Measurements from ENCODE around the gene BMP8B.
"Not testable (repeated sequence)": the region's sequence is repeated elsewhere in the genome, so short reads cannot be mapped to it uniquely, and the experiment has no call there.

Gene BMP8B

DNA sequence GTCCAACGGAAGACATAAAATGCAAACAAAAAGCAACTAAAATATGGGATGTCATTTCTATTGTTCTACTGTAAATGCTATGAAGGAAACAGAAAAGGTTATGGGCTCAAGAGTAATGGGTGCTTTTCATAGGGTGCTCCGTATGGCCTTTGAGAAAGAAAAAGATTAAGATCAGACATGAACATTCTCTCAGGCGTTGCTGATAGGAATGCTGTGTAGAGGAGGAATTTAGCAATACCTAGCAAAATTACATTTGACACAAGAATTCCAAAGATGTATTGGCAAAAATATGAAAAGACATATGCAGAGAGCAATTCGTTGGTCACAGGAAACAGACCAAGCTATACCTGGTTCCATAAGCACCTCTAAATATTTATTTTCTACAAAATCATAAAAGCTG, 11.8 kb downstream of the BMP8B start:
- no peak for DNase-seq

DNA sequence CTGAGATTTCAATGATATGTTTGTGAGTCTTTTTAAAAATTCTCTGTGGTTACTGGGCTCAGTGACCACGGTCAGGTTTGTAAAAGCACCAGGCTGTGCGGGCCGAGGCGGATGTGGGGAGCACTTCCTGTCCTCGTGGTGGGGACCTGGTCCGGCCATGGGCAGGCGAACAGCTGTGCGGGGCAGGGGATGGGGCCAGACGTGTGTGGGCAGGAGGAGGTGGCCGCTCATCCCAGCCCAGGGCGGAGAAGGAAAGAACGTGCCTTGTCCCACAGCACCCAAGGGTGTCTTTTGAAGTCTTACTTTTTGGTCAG, 12.3 kb downstream of the BMP8B start:
- peak; percentile 65 for DNase-seq

DNA sequence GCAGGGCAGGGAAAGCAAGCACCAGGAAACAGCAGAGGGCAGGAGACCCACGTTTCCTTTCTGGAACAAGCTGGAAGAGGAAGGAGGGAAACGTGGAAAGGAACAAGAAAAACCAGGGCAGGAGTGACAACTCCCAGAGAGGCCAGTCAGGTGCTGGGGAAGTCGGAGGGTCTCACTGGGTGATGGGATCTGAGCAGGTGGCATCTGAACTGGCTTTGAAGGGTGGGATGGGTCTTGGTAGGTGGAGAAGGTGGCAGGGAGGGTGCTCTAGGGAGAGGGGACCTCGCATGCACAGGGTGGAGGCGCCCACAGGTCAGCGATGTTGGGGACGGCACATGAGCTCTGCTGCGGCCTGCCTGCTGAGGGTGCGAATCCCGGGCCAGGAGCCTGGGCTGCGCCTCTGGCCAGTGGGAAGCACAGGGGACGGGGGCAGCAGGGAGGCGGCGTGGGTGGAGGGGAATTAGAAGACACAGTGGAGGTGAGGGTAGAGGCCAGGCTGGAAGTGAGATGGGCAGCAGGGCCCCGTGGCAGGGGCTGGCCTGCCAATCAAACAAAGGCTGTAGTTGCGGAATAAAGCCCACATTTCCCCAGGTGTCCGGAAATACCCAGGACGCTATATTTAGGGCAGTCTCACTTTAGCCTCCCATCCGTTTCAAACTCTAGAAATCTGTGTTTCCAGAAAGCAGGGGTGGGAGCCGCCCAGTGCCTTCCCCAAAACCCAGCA, 12.8 kb downstream of the BMP8B start:
- not testable (repeated sequence) for DNase-seq

DNA sequence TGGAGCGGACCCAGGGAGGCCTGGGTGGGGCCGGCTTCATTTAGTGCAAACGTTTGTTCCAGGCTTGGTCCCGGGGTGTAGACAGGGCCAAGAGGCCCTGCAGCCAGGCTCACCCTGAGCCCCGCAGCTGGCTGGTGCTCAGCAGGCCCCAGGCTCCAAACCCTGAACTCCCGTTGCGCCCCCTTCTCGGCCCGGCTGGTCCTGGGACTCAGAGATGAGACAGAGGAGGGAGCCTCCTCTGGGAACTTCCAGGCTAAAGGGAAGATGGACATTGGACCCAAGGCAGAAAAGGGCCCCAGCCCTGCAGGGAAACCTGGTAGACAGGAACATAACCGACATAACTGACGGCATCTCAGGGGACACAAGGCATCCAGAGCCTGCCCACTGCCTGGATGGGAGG, 13.5 kb downstream of the BMP8B start:
- not testable (repeated sequence) for DNase-seq

DNA sequence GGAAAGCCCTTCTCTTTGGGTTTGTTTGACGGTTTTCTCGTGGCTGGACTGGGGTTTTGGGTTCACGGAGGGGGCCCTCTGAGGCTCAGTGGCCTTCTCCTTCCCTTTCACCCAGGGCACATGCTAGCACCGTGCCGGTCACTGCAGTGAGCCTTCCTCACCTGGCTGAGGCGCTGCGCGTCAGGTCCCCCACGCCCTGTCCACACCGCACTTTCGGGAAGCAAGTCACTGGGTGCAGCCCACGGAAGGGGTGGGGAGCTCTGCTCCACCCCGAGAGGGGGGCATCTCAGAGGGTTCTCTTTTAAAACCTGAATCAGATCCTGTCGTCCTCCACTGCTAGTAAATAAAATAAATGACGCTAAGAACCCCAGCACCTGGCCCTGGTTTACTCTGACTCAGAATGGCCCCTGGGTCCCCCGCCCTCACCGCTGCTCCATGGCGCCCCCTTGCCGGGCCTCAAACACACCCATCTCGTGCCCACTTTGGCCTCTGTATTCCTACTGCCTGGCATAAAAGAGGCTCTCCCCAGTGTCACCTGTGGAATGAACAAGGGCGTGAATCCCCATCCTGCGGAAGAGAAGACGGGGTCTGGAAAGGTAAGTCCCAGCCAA, 15.2 kb downstream of the BMP8B start:
- DNase-seq, result not testable (repeated sequence)

DNA sequence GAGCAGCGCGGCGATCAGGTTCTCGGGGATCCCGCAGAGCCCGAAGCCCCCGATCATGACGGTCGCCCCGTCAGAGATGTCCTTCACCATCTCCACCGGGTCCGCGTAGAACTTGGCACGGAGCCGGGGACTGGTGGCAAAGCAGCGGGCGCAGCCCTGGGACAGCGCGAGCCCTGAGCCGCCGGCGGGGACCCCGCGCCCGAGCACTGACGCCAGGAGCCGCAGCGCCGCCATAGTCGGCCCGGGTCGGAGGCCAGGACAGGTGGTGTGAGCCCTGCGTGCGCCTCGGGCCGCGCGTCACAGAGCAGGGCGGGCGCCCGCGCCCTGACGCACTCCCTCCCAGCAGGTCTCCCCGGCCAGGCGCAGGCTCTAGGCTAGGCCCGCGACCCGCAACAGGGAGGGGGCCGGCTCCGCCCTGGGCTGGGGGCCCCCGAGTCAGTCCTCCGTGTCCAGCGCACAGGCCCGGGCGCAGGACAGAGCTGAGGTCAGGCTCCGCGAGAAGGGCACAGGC, 17.6 kb downstream of the BMP8B start, which contains the start of gene OXCT2:
TSS of gene OXCT2 (minus strand) at position 327 of the 511 bp plus-strand sequence. CDS start at position 234, 93 bp downstream.
- DNase-seq, result not testable (repeated sequence)

DNA sequence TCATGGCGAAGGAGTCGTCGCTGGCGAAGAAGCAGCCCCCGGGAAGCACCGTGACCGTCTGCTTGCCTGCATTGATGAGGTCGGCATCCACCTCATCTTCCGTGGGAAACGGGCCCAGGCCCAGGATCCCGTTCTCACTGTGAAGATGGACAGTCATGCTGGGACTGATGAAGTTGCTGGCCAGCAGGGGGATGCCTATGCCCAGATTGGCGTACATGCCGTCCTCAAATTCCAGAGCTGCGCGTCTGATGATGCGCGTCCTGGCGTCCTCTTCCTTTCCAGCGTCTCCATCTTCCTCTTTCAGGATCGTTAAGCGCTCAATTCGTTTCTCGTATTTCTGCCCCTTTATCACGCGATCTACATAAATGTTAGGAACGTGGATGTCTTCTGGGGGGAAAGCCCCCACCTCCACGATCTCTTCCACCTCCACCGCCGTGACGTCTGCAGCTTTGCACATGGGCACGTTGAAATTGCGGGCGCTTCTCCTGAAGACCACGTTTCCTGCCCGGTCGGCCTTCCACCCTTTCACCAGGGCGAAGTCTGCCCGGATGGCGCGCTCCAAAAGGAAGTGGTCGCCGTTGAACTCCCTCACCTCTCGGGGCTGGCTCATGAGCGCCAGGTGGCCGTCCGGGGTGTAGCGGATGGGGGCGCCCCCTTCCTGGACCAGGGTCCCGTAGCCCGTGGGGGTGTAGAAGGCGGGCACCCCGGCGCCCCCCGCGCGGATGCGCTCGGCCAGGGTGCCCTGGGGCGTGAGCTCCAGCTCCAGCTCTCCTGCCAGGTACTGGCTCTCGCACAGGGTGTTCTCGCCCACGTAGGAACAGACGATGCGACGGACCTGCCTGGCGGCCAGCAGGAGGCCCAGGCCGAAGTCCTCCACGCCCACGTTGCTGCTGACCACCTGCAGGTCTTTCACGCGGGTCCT, 18.3 kb downstream of the BMP8B start:
- DNase-seq, result not testable (repeated sequence)

DNA sequence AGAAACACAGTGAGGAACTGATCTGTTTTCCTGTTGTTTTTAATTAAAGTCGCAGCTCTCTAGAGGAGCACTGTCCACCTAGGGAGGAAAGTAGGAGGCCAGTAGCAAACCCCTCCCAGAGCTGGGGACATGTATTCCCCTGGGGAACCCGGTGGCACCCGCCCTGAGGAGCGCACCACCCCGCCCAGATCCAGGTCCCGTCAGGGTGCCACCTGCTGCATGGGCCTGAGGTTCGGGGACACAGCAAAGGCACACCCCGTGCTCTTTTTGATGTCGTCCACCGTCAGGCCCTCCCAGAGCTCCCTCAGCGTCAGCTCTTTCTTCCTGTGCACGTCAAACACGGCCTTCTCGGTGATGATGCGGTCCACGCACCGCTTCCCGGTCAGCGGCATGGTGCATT, 19.2 kb downstream of the BMP8B start:
- not testable (repeated sequence) for DNase-seq

DNA sequence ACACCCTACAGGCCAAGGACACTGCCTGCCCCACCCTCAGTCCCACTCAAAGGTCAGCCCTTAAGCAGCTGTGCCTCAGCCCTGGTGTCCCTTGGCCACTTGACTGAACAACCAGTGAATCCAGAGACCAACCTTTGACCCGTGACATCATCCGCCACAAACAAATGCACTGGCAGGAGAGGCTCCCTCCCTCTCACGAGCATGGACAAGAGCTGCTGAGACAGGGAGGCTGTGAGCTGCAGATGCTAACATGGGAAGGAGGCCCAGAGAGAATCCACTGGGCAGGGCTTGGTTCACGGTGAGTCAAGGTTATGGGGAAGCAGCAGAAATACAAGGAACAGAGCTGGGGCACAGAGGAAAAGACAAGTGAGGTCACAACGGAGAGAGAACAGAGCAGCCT, 22.2 kb downstream of the BMP8B start:
- not testable (repeated sequence) for DNase-seq

DNA sequence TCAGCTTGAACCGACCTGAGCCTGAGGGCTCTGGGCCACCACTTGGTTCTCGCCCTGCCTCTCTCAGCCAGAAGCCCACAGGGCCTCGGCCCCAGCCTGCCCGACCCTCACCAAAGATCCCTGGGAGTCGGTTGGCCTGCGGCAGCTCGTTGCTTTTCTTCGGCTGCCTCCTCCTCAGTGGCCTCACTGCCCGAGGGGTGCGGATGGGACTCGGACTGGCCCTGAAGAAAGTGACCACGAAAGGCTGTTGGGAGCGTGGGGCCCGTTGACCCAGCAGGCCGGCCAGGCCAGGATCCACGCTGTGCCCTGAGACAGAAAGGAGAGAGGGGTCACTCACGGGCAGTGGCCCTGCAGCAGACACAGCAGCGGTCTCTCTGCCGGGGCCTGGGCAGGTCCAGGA, 24.2 kb downstream of the BMP8B start:
- DNase-seq, result not testable (repeated sequence)

DNA sequence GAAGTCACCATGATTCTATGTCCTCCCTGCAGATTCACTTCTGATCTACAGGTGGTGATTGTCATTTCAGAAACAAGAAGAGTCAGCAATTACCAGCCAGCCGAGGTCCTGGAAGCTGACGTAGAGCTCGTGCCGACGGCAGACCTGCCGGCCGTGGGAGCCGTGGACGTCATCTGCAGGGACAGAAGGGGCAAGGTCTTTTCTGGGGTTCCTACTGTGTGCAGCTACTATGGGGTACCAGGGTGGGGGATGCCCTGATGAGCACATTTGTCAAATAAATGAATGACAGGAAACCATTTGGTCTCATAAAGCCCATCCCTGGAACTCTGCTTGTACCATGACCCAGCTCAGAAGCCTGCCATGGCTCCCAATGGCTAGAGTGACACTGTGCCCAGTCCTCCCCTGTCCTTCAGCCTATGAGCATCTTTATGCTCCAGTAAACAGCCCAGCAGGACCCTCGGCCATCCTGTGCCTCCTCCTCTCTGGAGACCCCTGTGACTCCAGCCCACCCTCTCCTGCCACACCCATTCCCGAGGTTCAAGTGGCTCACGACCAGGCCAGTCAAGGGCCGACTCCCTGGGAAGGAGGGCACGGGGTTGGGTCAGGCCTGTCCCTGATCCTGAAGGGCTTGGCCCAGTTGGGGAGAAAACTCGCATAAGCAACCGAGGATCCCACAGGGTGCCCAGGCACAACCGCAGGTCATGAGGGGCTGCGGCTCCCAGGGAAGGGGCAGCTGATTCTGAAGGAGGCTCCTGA, 24.9 kb downstream of the BMP8B start:
- not testable (repeated sequence) for DNase-seq

DNA sequence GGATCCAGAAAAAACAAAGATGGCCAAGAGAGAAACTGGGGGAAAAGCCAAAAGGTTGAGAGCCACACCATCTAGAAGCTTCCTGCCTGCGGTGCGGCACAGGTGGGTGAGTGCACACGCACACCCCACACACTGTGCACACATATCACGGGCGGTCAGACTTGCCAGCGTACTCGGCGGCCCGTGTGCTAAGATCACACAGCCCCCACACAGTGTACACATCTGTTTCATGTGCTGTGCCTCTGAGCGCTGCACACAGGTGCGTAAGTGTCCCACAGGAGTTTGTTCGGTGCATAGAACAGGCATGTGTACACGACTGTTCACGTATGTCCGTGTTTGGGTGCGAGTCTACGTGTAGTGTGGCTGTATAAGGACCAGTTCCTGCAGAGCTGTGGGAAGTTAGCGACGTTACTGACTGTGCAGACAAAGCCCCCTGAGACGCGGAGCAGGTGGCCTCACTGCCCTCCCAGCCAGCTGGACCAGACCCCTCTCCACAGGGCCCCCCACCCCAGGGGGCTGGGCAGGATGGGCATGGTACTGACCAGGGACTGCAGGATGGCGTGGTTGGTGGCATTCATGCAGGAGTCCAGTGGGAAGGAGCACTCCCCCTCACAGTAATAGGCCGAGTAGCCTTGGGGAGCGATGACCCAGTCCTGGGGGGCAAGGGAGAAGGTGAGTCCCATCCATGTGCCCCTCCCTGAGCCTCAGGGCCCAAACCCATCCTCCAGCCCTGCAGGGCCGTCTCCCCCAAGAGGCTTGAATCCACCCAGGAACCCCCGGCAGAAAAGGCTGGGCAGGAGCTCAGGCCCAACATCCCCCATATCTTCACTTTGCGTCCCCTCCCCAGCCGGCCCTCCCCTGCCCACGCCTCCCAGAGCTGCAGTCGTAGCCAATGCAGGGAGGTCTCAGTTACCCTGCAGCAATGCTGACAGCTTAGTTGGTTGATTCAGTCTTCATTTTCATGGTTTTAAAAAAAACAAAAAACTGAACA, 25.8 kb downstream of the BMP8B start:
- DNase-seq, result no peak

DNA sequence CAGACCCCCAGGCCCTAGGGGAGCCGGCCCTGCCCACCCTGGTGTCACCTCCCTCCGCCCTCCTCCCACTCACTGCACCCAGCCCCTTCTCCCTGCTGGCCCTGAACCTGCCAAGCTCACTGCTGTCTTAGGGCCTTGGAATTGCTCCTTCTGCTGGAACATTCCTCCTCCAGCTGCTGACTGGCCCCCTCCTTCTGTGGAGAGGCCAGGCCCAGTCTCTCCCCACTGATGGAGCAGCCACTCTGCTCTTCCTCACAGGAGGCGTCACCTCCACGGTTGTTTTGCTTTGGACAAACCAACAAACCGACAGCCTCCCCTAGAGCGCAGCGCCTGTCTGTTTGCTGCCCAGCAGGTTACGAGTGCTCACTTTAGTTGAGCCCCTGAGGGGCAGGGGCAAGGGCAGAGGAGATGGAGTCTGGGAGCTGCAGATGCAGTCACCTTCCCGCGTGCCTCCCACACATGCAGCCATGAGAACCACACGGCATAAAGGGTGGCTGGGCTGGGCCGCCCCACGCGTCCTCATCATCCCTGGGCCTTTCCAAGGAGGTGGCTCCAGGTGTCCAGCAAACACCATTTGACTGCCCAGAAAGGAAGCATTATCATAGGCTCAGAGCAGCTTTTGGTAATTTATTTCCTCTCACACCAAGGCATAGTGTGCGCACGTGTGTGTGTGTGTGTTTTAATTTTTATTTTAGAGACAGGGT, 27.0 kb downstream of the BMP8B start:
- no peak for DNase-seq

DNA sequence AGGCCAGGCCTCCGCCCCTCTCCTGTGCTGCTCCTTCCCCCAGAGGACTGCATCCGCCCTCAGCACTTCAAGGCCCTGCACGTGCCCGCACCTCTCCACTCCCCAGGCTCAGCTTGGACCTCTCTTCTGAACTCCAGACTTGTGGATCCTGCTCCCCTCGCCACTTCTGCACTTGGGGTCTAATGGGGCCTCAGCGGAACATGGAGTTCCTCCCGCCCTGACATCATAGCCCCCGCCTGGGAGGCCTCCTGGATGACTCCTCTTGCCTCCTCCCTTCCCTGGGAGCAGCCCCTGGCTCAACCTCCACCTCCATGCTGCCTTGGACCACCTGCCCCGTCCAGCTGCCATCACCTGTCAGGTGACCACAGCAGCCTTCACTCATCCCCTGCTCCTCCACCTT, 27.6 kb downstream of the BMP8B start:
- no peak for DNase-seq

DNA sequence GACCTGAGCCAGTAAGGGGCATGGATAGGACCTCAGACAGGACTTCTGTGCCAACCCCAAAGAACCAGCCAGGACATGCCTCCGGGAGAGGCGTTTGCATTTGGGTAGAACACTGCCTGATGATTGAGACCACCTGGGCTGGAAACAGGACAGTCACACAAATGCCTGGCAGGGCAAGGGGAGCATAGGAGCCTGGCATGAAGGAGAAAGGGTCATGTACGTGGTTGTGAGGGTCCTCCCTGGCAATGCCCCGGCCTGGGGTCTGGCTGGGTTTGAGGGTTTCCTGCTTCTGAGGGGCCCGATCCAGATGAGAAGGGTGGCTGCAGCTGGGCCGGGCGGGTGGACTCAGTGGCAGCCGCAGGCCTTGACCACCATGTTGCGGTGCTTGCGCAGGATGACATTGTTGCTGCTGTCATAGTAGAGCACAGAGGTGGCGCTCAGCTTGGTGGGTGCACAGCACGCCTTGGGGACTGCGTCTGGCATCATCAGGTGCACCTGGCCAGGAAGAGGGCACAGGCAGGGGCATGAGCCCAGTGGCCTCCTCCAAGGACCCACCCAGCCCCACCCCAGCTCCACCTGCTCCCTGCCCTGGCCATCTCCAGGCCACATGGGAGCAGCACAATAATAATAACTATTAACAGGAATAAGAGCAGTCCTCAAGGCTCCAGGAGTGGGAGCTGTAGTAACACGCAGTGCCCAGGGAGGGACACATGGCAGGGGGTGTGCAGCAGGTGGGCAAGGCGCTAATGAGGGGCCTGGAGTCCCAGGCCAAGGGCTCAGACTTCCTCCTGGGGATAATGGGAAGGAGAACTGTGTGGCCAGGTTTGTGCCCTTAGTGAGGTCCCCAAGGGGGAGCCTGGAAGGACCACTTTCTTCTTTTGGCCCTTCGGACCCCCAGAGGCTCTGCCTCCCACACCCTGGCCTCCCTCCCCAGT, 28.3 kb downstream of the BMP8B start:
- no peak for DNase-seq

DNA sequence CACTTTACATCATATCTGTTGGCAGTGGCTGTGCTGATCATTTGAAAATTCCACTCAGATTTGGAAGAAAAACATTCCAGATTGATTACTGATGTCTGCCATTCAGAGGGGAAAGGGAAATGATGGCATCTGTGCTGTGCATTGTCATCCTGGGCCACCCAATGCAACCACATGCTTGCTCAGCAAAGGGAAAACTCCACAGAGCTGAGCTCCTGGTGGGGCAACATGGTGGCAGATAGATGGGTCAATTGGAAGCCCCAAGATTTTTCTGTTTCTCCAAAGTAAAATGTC, 29.3 kb downstream of the BMP8B start:
- no peak for DNase-seq

DNA sequence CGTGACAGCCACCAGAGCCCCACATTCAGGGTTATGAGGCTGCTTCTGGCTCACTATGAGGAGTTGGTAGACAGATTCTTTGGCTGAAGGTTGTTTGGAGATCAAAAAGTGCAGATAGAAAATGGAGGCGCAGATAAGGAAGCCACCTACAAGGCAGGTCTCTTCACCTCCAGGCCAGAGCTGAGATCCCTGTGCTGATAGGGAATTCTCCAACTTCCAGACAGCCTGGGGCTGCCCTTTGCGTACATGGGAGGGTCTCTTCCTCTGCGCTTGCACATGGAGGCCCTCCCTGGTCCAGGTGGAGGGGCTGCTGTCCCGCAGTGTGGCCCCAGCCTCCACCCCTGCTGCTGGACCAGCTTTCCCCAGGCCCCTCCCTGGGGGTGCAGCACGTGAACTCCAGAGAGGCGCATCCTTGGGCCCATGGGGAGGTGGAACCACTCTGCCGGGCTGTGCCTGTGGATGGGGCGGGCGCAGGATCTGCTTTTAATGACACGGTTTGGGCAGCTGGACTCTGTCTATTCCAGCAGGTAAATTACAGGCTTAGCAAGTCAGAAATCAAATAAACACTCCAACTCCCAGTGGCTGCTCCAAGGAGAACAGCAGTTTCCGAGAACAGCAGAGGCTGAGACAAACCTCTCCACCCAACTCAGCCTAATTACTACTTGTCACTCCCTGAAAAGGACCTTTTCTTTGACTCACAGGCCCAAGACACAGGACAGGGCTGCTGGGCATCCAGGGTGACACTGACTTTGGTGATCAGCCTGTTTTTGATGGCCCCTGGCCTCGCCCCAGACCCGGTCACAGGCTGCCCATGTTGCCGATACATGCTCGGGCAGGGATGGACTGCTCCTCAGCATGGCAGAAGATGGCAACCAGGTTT, 29.9 kb downstream of the BMP8B start:
- DNase-seq, result no peak

DNA sequence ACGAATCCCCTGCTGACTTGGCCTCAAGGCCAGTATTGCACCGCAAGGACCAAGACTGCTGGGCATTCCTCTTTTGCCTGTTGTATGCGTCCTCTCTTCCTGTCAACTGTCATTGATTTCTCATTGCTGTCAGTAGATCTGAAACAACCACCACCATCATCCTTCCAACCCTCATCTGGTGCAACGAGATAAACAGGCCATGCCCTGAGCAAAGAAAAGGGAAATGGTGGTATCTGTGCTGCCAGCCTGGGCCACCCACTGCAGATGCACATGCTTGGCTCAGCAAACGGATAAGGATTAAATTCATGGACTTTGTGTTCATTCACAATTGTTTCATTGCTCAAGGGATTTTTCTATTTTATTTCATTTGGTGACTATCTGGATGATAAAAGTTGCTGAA, 31.2 kb downstream of the BMP8B start:
- DNase-seq, result no peak

Data from MV-4-11 (cell line).